Lower lobe of right lung (tissue), 2 donors: Measurements from ENCODE around the gene ATP6V1E1. TPM values are rescaled to one million over a fixed set of nuclear protein-coding genes. Genes with fewer than 3 reads are reported as not detected.
"Not testable (repeated sequence)": the region's sequence is repeated elsewhere in the genome, so short reads cannot be mapped to it uniquely, and the experiment has no call there.

Source experiments
- ATAC-seq, 2 donors: fragments of 200-7000 bp; cut with Tn5 transposase; one replicate each; pipeline ENCODE4 v1.9.1; 2020 to 2022; ENCODE audit warnings: mild to moderate bottlenecking in 2 of 2, moderate library complexity in 2 of 2
- DNase-seq: peaks from one replicate; pipeline ENCODE4 v3.0.0-alpha.2; 2020
- H3K27ac ChIP-seq: fragments of 200-600 bp; one replicate; pipeline ENCODE4 v1.8.0; 2022
- H3K27me3 ChIP-seq: fragments of 200-600 bp; one replicate; pipeline ENCODE4 v1.8.0; 2022; ENCODE audit warnings: low read depth
- H3K36me3 ChIP-seq: fragments of 200-600 bp; one replicate; pipeline ENCODE4 v1.8.0; 2022; ENCODE audit warnings: mild to moderate bottlenecking
- H3K4me1 ChIP-seq: fragments of 200-600 bp; one replicate; pipeline ENCODE4 v1.8.0; 2022
- H3K4me3 ChIP-seq: fragments of 200-600 bp; one replicate; pipeline ENCODE4 v1.8.0; 2022; ENCODE audit warnings: mild to moderate bottlenecking
- H3K9me3 ChIP-seq: fragments of 200-600 bp; one replicate; pipeline ENCODE4 v1.8.0; 2022
- intact Hi-C: fragments of 100-400 bp; cut with DNase I; formaldehyde crosslinking; loops from one replicate; pipeline ENCODE4 v1.11.0; 2022
- total RNA-seq: library from RNA; stranded (reverse); fragmentation: NEBNext Ultra II Directional; extraction: Animal tissue kit (Norgen Biotek cat#: 25700); gene quantifications from one replicate; pipeline ENCODE4 v1.2.1, GENCODE V29; 2021
- TF ChIP-seq, protein P1 (sequence below): fragments of 200-600 bp; IDR thresholded peaks from one replicate; pipeline ENCODE4 v1.8.0; 2022; ENCODE audit warnings: antibody characterized with exemption, mild to moderate bottlenecking
- donor health status: DM: no; HTN: yes; CAD: no; lungs with severe emphysema.

The ATP6V1E1 gene
- total RNA-seq, 1 donor from 2014 or later: 133 TPM

DNA sequence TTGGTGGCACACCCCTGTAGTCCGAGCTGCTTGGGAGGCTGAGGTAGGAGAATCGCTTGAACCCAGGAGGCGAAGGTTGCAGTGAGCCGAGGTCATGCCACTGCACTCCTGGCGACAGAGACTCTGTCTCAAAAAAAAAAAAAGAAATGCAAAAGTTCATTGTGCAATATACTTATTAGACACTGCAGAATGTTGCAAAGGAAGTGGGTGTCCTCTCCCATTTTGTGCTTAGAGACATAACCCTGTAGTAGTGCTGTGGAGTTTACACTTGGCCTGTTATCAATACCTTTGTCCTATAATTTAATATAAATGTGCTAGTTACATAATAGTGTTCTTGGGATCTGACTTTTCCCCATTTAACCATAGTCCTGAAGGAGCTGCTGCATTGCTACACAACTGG lies 19.4 kb upstream of the ATP6V1E1 start:
- H3K4me1 ChIP-seq: no peaks in the 10 kb centered on the region
- H3K9me3 ChIP-seq: no peaks in the 10 kb centered on the region
- TF ChIP-seq, protein P1, sequence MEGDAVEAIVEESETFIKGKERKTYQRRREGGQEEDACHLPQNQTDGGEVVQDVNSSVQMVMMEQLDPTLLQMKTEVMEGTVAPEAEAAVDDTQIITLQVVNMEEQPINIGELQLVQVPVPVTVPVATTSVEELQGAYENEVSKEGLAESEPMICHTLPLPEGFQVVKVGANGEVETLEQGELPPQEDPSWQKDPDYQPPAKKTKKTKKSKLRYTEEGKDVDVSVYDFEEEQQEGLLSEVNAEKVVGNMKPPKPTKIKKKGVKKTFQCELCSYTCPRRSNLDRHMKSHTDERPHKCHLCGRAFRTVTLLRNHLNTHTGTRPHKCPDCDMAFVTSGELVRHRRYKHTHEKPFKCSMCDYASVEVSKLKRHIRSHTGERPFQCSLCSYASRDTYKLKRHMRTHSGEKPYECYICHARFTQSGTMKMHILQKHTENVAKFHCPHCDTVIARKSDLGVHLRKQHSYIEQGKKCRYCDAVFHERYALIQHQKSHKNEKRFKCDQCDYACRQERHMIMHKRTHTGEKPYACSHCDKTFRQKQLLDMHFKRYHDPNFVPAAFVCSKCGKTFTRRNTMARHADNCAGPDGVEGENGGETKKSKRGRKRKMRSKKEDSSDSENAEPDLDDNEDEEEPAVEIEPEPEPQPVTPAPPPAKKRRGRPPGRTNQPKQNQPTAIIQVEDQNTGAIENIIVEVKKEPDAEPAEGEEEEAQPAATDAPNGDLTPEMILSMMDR: no peak
- H3K27me3 ChIP-seq: no peaks in the 10 kb centered on the region
- intact Hi-C loops: no loop called here
- no peak overlapping the region for H3K27ac ChIP-seq
- DNase-seq: no peak
- H3K36me3 ChIP-seq: peaks cover 12% of the 10 kb centered on the region
- no peak overlapping the region for H3K4me3 ChIP-seq
- peak in 1 of 2 donors; percentile 5 for ATAC-seq

DNA sequence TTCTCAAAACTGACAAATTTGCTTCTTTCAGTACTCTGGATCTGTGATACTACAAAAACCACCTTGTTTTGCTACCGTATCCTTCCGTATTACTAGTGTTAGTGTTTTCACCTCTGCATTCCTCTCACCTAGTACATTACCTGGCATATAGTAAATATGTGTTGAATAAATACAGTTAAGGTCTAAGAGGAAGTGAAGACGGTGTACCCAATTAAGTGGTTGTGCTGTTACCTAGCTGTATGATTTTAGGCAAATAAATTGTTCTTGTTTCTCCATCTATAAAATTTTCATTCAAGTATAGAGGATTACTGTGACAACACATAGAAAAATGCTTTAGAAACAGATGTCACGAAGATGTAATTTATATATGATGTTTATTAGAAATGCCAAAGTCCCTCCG lies 18.9 kb upstream of the ATP6V1E1 start:
- Histone ChIP-seq H3K27me3 (no peaks in the 10 kb centered on the region), H3K4me3 (no peak overlapping the region), H3K9me3 (no peaks in the 10 kb centered on the region), H3K4me1 (no peaks in the 10 kb centered on the region), H3K36me3 (peaks cover 12% of the 10 kb centered on the region), H3K27ac (no peak overlapping the region)
- no peak for DNase-seq
- intact Hi-C loops: no loop called here
- ATAC-seq: no peak
- TF ChIP-seq, protein P1: no peak

GRCh38 chr22:17642357-17642756 lies 13.8 kb upstream of the ATP6V1E1 start:
- H3K27me3 ChIP-seq, ATAC-seq, H3K27ac ChIP-seq, H3K9me3 ChIP-seq, intact Hi-C loops, DNase-seq, H3K4me3 ChIP-seq: not testable (repeated sequence)
- Histone ChIP-seq H3K4me1 (peaks cover 23% of the 10 kb centered on the region), H3K36me3 (peaks cover 12% of the 10 kb centered on the region)

GRCh38 chr22:17641269-17641668 lies 12.7 kb upstream of the ATP6V1E1 start:
- Histone ChIP-seq H3K4me3 (no peak overlapping the region), H3K9me3 (no peaks in the 10 kb centered on the region), H3K27ac (no peak overlapping the region), H3K4me1 (peaks cover 24% of the 10 kb centered on the region), H3K36me3 (peaks cover 12% of the 10 kb centered on the region), H3K27me3 (no peaks in the 10 kb centered on the region)
- no peak for DNase-seq
- intact Hi-C loops: no loop called here
- TF ChIP-seq, protein P1: no peak
- no peak for ATAC-seq

DNA sequence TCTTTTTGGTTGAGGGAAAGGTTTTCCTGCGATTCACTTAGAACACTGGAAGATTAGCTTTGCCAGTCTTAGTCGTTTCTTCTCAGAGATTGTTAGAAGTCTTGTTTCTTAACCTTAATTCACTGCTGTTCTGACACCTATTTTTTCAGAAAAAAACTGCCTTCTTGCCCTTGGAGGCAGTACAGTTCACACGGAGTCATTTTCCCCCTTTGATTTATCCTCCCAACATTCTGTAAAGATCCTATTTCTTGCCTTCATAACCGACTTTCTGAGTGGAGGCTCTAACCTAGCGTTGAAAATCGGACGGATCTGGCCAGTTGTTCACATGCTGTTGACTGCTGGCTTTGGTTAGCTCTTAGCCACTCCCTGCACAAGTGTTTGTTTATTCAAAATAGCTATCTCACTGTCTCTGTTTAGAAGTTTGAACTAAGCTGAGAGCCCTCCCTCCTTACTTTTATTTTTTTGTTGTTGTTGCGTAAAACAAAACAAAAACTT lies 10.7 kb upstream of the ATP6V1E1 start:
- no peak for DNase-seq

More for the DNA sequence above, 10.7 kb upstream of the ATP6V1E1 start:
- H3K27ac ChIP-seq: peak overlapping the region; percentile 100
- no peaks in the 10 kb centered on the region for H3K9me3 ChIP-seq
- H3K27me3 ChIP-seq: no peaks in the 10 kb centered on the region
- H3K4me3 ChIP-seq: peak overlapping the region; percentile 75
- peaks cover 3% of the 10 kb centered on the region for H3K36me3 ChIP-seq
- peak; percentile 58 to 59 for ATAC-seq
- intact Hi-C loops: no loop called here
- peaks cover 24% of the 10 kb centered on the region for H3K4me1 ChIP-seq
- TF ChIP-seq, protein P1: no peak
